Right lobe of liver (tissue), 4 donors: Measurements from ENCODE around the gene GJB2.

Experiments used
- POLR2A ChIP-seq: fragments of 450-650 bp; IDR thresholded peaks from one replicate; pipeline ENCODE4 v1.6.1; 2017; ENCODE audit warnings: antibody characterized with exemption, mild to moderate bottlenecking
- TF ChIP-seq, protein P1 (sequence below), 4 donors: fragments of 200-600 bp in 3 of 4; fragments of 450-650 bp in 1 of 4; IDR thresholded peaks; one replicate each; pipeline versions ENCODE4 v1.5.1 to v1.8.0; 2016 to 2022; ENCODE audit warnings: antibody characterized with exemption in 4 of 4, mild to moderate bottlenecking in 2 of 4
- donor health status: DM: no; HTN: no; CAD: no.
- donor health status: DM: no; HTN: no; CAD: no.
- donor health status: DM: no; HTN: yes; CAD: no.

DNA sequence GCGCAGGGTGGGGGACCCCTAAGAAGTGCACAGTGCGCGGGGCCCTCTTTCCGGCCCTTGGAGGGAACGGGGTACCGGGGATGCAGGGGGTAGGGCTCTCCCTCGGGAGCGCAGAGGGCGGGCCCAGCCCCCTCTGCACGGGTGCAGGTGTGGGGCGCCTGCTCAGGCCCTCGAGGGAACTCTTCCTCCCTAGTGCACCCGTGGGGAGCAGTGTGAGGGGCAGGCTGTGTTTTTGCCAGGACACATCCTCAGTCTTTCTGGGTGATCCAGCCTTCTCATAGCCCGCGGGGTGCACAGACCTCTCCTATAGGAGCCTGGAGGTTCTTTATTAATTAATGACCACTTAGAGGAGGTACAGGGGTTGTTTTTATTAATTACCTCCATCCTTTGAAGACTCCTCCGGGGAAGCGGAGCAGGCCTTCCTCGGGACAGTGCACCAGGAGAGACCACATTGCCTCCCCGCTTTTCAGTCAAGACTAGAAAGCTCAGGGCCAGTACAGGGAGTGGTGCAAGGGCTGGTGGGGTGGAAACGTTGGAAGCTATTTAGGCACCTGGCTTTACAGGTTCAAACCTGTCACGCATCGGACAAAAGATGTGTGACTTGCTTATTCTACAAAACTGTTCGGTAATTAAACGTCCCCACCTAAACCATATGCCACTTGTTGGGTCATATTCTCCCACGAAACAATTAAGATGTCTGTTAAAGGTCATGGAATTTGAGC lies 40.0 kb upstream of the GJB2 start:
- TF ChIP-seq, protein P1, sequence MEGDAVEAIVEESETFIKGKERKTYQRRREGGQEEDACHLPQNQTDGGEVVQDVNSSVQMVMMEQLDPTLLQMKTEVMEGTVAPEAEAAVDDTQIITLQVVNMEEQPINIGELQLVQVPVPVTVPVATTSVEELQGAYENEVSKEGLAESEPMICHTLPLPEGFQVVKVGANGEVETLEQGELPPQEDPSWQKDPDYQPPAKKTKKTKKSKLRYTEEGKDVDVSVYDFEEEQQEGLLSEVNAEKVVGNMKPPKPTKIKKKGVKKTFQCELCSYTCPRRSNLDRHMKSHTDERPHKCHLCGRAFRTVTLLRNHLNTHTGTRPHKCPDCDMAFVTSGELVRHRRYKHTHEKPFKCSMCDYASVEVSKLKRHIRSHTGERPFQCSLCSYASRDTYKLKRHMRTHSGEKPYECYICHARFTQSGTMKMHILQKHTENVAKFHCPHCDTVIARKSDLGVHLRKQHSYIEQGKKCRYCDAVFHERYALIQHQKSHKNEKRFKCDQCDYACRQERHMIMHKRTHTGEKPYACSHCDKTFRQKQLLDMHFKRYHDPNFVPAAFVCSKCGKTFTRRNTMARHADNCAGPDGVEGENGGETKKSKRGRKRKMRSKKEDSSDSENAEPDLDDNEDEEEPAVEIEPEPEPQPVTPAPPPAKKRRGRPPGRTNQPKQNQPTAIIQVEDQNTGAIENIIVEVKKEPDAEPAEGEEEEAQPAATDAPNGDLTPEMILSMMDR (IDR thresholded peaks at IDR 0.05), result no peak
- TF ChIP-seq POLR2A, result no peak
